ENCODE measurements around the gene TSPAN9. TPM values are rescaled to one million over a fixed set of nuclear protein-coding genes. Genes with fewer than 3 reads are reported as not detected.

TSPAN9 gene
- total RNA-seq, 1 donor from 2014 or later: 81.2 TPM

- no peak overlapping the region for H3K4me3 ChIP-seq
- no peak for DNase-seq
- TF ChIP-seq CTCF (IDR thresholded peaks at IDR 0.05): no peak
- H3K27ac ChIP-seq: no peak overlapping the region
- intact Hi-C loops (cut with DNase I): no loop called here
- H3K4me1 ChIP-seq: no peaks in the 10 kb centered on the region
- peaks cover 3% of the 10 kb centered on the region for H3K27me3 ChIP-seq
- no peaks in the 10 kb centered on the region for H3K36me3 ChIP-seq
- no peaks in the 10 kb centered on the region for H3K9me3 ChIP-seq
- ATAC-seq: no peak
These were observed 215.7 kb downstream of the TSPAN9 start for GRCh38 chr12:3292677-3293412.

GRCh38 chr12:3293446-3294161 lies 216.4 kb downstream of the TSPAN9 start:
- Histone ChIP-seq H3K9me3 (no peaks in the 10 kb centered on the region), H3K36me3 (no peaks in the 10 kb centered on the region), H3K27ac (no peak overlapping the region), H3K4me3 (no peak overlapping the region), H3K27me3 (peaks cover 3% of the 10 kb centered on the region), H3K4me1 (no peaks in the 10 kb centered on the region)
- TF ChIP-seq CTCF (IDR thresholded peaks at IDR 0.05): no peak
- DNase-seq (no peak), ATAC-seq (no peak)
- intact Hi-C loops (cut with DNase I): no loop called here

- no peak for ATAC-seq
- intact Hi-C loops (cut with DNase I): no loop called here
These were observed 217.3 kb downstream of the TSPAN9 start for GRCh38 chr12:3294481-3294911.

GRCh38 chr12:3295225-3295624 lies 218.0 kb downstream of the TSPAN9 start:
- no peaks in the 10 kb centered on the region for H3K9me3 ChIP-seq
- ATAC-seq (no peak), DNase-seq (no peak)
- H3K36me3 ChIP-seq: no peaks in the 10 kb centered on the region
- no peak overlapping the region for H3K27ac ChIP-seq
- H3K4me3 ChIP-seq: no peak overlapping the region
- intact Hi-C loops (cut with DNase I): no loop called here
- H3K27me3 ChIP-seq: peaks cover 3% of the 10 kb centered on the region
- H3K4me1 ChIP-seq: peaks cover 3% of the 10 kb centered on the region
- TF ChIP-seq CTCF (IDR thresholded peaks at IDR 0.05): no peak

More at GRCh38 chr12:3294481-3294911, 217.3 kb downstream of the TSPAN9 start:
- H3K9me3 ChIP-seq: no peaks in the 10 kb centered on the region
- H3K36me3 ChIP-seq: no peaks in the 10 kb centered on the region
- no peaks in the 10 kb centered on the region for H3K4me1 ChIP-seq
- H3K27me3 ChIP-seq: peaks cover 3% of the 10 kb centered on the region
- no peak overlapping the region for H3K27ac ChIP-seq
- DNase-seq: no peak
- TF ChIP-seq CTCF (IDR thresholded peaks at IDR 0.05): no peak
- no peak overlapping the region for H3K4me3 ChIP-seq

GRCh38 chr12:3295646-3296408 lies 218.6 kb downstream of the TSPAN9 start:
- H3K9me3 ChIP-seq: no peaks in the 10 kb centered on the region
- H3K36me3 ChIP-seq: no peaks in the 10 kb centered on the region
- H3K4me3 ChIP-seq: no peak overlapping the region
- no peak for DNase-seq
- H3K4me1 ChIP-seq: peaks cover 6% of the 10 kb centered on the region
- no peak for ATAC-seq
- TF ChIP-seq CTCF (IDR thresholded peaks at IDR 0.05): no peak
- intact Hi-C loops (cut with DNase I): no loop called here
- H3K27me3 ChIP-seq: peaks cover 3% of the 10 kb centered on the region
- H3K27ac ChIP-seq: no peak overlapping the region

All from upper lobe of right lung (tissue), 1 donor.